DMS153 treated with DMSO at 0.1 percent for 48 hours (cell line): ENCODE measurements around the gene OLFM3.

Experiments
- DNase-seq: peaks from one replicate; lab custom pipeline; 2025; ENCODE audit not compliant: unreplicated experiment; lab: John Stamatoyannopoulos, UW

The OLFM3 gene

DNA sequence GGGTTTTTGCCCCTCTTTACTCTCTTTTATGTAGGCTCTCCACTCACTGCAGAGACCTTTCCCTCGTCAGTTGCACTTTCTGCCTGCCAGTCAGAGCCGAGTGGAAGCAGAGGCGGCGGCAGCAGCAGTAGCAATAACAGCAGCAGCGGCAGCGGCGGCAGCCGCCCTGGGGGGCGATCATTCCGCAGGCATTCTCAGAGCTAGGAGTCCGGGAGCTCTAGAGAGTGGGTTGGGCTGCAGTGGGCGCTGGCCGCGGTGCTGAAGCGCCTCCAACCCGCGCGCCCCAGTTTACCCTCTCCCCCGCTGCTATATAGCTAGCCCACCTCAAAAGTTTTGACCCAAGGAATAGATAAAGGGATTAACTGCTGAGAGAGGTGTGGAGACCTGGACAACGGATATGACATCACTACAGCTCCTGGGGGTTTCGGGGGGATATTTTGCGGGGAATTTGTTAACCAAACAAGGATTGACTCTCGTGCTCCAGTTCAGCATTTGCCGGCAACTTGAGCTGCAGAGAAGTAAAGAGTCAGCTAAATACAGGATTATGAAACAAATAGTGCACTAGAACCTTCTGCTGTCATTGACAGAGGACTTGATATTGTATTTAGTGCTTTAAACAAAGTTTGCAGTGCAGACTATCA lies at the start of gene OLFM3:
OLFM3 (minus strand) TSS at position 102 of the 641 bp plus-strand sequence.
- peak; percentile 35 for DNase-seq

DNA sequence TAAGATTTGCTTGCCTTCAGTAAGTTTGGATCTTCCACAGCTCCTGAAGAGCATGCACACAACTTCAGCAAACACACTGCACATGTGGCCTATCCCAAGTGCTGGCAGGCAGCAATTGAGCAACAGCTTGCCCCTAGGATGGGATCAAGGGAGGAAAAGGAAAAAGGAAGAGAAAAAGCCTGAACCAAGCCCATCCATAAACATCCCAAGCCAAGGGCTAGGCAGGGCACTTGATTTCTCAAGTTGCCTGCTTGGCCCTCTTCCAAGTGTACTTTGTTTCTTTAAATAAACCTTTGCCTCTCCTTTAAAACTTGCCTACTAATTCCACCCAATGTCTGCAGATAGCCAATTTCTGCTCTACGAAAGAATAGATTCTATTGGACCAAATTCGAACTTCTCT lies 49.0 kb upstream of the OLFM3 start:
- DNase-seq: no peak

DNA sequence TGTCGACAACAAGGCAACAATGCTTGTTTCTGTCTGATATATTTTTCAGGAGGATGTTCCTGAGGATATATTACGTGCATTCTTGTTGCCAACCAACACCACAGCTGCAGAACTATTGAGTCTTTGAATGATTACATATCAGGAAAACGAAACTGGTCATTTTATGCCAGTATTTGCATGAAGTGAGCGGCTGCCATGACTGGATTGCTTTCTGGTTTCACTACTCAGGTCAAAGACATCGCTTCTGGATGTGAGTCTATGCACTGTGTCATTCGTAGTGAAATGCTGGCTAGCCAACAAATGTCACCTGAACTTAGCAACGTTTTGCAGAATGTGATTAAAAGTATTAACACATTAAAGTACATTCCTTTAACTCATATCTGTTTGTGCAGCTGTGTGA lies 35.8 kb upstream of the OLFM3 start:
- no peak for DNase-seq

DNA sequence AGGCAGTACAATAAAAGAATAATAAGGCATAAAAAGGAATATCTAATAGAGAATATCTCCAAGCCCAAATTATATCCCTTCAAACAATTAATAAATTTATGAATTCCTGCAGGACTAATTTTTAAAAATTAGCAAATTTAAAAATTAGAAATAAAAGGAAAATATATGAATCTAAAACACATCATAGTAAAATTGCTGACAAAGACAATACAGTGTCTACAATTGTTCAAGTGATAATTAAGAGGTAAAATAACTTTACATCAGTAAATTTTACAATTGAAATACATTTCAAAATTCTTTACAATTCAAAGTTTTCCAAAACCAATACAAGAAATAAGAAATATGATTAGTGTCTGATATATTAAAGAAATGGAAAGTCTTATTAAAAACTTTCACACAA lies 22.8 kb upstream of the OLFM3 start:
- DNase-seq: no peak

DNA sequence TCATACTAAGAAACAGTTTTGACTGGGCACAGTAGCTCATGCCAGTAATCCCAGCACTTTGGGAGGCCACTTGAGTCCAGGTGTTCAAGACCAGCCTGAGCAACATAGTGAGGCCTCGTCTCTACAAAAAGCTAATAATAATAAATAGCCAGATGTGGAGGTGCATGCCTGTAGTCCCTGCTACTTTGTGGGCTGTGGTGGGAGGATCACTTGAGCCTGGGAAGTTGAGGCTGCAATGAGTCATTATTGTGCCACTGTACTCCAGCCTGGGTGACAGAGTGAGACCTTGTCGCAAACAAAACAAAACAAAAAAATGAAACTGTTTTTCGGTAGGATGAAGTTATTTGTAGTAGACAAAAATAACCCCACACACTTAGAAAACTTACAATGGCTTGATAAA lies 19.0 kb upstream of the OLFM3 start:
- no peak for DNase-seq

DNA sequence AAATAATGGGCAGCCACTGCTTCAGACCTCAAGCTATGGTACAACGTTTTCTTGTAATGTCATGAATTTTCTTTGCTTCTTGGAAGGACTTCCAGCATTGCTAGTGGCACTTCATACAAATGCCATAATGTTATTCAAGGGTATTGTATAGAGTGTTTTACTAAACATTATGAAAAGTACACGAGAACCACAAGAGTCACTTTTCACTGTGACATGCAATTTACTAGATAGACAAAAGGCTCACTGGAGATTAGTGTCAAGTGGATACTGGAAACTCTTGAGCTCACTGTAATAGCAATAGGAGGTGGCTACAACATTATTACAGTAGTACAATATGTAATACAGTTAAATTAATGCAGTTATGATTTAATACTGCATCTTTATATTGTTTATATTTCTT lies 5.3 kb upstream of the OLFM3 start:
- DNase-seq: no peak

DNA sequence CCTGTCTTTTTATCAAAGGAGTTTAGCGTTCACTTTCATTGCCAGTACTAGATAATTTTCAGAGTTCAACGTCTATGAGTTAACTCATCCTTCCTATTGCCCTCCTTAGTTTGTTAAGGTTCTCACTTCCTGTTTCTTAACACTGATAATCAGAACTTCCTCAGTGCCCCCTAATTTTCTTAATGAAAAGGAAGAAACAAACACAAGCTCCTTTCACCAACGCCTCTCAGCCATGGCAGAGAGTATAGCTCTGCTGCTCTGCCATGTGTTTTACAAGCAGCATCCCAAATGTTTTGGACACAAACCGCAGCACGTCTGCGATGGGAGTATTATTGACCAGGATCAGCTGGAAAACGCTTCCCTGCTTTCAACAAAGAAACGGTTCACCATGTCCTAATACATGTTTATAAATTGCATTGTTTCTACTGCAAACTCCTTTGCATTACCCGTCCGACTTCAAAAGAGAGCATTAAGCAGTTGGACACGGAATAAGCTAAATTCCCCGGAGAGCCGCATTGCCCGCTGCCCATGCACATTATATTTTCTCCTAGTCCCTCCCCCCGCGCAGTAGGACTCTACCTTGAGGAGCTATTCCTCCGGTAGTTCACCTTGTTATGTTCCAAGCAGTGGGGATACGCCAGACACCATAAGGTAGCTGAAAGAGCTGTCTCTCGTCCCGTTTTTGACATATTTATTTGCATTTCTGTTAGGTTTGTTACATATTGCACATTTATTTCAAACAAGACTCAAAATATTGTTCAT lies 561 bp downstream of the OLFM3 start:
- peak; percentile 24 for DNase-seq

DNA sequence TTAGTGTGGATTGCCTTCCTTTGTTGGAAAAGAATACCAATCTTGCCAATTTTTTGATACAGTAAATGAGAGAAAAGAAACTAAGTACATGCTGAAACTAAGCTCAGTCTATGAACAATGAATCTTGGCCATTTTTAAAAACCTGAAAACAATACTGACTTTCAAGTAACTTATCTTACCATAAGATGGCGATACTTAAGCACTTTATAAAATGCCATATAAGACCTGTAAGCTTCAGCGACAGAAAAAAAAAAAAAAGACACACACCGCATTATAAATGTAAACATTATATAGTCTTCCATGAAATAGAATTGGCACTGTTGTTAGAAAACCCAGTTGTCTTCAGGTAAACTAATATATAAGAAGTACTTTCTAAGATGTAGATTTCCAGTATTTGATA lies 3.0 kb downstream of the OLFM3 start:
- no peak for DNase-seq

DNA sequence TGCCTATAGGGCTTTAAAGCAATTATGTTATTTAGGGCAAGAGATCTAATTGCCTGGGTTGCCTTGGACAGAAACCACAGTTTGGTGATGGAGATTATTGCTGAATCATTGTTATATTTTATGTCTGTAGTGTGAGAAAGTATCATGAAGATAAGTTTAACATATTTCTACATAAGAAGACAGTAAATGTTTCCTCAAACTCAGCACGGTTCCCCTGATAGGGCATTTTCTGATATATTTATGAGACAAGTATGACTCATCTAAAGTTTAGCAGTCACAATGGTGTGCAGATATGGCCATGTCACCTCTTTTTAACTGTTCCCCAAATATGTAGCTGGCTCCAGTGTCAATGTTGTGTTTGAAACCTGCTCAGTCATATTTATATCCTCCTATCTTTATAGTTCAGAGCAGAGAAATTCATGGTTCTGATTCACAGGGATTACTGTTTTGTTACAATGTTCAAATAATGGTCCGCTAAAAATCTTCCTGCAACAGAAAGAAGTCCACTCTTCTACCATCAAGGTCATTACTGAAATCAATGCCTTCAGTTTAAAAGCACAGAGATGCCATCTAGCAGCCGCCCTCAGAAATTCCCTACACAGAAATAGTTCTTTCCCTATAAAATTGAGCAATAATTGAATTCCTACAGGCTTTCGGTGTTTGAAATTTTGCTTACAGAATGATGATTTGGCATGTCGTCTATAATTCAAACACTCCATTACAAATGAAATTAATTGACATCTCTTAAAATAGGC lies 3.7 kb downstream of the OLFM3 start:
- DNase-seq: no peak

DNA sequence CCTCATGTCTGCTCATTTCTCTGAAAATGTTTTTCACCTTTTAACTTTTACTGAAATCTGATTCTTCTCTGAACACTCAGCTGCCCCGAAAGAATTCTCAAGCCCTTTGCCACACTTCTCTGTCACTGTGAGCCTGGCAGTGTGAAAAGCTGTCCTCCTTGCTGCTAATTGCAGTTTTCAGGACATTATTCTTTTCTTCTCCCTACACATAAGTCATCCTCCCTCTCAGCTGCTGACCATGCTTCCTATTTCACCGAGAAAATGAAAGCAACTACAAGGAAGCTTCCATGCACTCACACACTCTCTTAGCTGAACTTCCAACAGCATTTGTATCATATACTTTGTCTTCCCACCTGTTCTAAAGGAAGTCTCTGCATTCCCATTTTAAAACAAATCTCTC lies 15.8 kb downstream of the OLFM3 start:
- DNase-seq: no peak

DNA sequence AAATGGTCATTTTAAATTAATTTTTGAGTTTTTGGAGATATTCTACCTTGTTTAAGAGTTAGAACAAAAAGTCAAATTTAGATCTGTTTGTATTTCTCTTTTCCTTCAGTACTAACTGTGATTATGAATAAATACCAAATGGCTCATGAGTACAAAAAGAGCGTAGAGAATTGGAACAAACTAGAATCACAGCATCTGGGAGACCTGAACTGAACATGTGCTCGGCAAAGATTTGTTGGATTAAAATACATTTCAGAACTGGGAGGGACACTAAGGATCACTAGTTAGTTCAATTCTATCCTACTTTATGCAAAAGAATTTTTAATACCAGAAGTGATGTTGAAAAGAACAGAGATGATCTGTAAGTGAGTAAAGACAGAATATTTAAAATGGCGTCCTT lies 19.5 kb downstream of the OLFM3 start:
- no peak for DNase-seq

DNA sequence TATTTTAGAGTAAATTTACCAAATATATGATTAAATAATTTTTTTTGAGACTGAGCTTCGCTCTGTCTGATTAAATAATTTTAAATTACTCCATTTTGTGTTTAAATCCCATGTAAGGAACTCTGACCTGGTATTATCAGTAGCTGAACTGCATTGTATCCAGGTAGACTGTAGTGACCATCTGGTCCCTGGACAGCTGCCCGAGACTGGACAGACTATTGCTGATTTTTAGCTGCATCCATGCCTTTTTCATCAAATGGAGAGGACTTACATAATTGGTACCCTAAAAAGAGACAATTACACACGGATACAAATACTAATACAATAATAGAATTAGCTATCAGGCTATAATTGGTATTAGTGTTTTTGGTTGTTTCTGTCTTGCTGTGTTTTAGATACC lies 20.6 kb downstream of the OLFM3 start:
- DNase-seq: no peak

DNA sequence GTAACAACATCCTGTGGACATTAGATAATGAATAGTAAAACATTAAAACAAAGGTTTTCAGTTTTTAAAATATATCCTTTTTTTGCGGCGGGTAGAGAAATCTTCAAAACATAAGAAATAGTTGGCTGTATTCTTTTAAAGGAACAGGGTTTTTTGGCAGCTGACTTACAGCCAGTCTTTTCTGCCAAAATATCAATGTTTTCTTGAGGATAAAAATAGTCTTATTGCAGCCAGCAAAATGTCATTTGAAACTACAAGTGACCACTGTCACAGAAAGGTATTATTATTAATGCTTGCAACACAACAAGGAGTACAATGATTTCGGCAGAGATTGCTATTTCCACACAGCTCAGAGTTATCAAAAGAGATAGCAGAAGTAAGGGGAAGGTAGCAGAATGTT lies 21.4 kb downstream of the OLFM3 start:
- no peak for DNase-seq

DNA sequence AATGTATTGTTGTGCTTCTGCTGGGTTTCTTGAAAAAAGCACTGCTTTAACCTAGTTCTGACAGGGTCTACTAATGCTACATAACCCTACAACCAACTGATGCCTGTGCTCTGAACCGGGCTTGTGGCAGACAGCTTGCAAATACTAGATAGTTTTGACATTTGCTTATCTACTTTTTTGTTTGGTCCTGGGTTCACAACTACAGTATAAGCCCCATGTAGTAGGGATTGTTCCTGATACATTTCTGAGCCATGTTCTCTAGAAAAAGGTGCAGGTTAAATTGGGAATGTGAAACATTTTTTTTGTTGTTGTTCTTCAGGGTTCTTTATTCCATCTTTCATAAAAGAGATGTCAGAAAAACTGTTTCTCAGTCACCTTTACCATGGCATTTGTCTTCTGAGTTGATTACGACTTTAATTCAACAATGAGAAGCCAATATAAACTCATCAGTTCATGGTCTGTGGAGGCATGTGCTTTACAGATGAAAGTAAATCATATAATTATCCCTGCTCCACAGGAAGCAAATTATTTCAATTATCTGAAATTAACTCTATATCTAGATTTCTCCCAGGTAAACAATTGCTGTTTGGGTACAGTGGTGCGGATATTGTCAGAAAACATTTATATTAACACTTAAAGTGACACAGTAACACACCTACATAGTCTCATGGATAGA lies 22.0 kb downstream of the OLFM3 start:
- DNase-seq: no peak

DNA sequence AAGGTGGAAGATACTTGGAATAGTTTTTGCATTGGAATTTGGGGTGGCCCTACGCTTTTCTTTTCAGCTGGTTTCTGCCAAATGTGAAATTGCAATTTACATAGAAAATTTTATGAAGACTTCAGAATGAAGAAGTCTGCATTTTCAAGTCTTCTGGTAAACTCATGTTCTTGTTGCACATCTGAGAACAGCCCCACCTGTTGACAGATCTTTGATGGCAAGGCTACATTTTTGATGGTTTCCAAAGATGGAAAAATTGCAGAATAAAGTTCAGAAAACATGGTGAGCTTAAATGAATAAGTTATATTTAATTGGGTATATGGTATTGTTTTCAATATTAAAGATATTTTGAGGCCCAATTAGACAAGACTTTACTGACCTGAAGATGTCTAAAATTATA lies 25.4 kb downstream of the OLFM3 start:
- DNase-seq: no peak

DNA sequence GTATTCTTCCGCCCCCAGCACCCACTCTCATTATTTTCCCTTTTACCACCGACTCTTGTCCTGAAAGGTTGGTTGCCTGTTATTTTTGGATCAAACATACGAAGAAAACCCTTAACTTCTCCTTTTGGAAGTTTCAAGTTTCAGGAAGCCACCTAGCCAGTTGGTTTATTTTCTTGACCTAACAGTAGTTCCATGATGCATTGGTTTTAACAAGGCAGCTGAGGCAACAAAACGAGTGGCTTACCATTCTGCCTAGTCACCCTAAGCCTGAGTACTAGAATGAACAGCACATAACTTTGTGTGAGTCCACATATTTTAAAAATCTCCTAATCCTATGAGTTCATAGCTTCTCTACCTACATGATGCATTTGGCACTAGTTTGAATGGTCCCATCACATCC lies 28.9 kb downstream of the OLFM3 start:
- no peak for DNase-seq

DNA sequence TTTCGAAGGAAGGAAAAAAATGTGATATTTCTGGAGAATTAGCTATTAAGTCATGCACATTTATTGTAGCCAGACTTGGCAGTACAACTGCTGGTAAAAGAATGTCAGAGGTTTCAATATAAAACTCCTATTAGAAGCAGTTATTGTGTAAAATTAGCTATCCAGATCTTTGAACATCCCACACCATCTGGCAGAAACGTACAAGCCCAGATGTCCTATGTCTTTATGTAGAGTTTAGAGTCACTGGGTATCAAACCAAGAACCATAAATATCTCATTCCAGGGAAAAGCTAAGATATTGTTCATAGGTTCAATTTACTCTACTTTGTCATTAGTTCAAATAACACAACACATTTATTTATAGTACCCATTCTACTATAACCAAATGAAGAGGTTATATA lies 31.4 kb downstream of the OLFM3 start:
- DNase-seq: no peak

DNA sequence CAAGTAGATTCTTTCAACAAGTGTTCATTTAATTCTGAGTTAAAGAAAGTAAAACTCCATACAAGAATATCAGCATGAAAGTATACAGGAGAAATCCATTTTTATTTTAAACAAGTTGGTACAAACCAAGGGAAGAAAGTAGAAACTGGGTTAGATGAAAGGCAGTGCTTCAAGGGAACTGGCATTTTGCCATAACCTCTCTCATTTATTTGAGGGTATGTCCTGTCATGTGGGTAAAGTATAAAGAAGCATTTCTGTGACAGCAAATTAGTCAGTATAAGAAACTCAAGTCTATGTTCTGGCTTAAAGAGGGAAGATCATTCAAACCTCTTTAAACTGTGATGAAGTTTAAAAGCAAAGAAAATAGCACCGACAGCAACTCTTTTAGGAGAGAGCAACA lies 32.0 kb downstream of the OLFM3 start:
- DNase-seq: no peak

DNA sequence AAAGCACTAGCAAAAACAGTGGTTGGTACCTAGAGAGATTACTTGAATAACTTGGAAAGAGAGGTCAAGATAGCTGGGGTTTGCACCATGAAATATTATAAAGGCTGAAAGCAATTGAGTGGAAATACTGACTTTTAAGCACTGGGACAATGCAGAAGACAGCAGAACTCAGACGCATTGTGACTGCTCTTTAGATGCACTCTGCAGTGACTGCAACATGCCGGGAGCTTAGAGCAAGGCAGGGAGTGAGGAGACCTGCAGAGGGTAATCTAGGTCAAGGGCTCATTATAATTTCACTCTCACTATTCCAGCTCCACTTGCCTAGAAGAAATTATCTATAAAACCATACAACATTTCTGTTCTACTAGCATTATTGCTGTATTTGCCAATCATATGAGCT lies 36.6 kb downstream of the OLFM3 start:
- DNase-seq: no peak

DNA sequence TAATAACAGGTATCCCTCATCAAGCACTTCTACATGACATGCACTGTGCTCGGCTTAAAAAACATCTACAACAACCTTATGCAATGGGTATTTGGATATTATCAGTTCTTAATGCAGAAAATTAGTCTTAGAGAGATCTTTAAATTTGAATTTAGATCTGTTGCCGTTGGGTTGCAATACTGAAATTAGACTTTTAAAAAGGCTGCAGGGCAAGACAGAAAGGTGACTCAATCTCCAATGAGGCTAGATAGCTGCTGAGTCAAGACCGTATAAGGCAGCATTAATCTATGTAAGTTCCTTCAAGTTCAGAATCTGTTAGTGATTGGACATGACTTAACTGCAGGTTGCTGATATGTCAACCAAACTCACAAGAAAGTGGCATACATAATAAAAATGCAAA lies 37.3 kb downstream of the OLFM3 start:
- DNase-seq: no peak

DNA sequence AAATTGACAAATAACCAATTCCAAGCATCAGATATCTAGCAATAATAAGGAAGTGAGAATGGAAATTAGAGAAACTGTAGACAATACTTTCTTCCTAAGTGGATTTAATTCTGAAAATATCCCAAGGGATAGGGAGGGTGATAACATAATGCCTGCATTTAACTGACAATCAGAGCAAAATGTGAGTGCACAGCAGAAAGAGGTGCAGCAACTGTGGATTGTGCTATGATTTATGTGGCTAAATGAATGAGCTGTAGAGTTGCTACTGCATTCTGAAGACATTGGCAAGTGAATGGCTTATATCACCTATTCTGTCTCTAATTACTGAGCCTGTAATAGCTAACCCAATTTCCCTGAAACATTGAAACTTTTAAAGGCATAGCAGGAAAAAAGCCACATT lies 39.0 kb downstream of the OLFM3 start:
- DNase-seq: no peak

DNA sequence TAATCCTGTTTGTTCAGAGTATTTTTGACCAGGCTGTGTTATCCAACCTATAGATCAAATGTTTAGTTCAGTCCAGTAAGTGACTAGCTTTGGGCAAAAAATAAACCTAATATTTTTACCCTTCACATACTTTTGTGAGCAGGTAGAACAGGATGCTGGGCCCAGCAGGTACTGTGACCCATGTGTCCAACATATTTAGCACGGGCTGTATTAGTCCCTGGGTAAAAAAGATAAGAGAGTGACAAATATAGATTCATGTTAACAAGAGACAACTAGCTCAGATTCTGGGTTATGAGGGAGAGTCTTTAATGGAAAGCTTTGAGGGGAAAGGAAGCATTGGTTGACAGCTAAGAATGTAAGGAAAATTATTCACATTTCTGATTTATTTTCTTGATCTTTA lies 43.1 kb downstream of the OLFM3 start:
- no peak for DNase-seq
